ENCODE measurements around the gene EXOSC10.
"Not testable (repeated sequence)": the region's sequence is repeated elsewhere in the genome, so short reads cannot be mapped to it uniquely, and the experiment has no call there.

Gene EXOSC10

GRCh38 chr1:11107599-11107998 is 7.9 kb upstream of the EXOSC10 start:
- no peak for DNase-seq

GRCh38 chr1:11105586-11105985 is 5.9 kb upstream of the EXOSC10 start:
- DNase-seq = no peak

DNA sequence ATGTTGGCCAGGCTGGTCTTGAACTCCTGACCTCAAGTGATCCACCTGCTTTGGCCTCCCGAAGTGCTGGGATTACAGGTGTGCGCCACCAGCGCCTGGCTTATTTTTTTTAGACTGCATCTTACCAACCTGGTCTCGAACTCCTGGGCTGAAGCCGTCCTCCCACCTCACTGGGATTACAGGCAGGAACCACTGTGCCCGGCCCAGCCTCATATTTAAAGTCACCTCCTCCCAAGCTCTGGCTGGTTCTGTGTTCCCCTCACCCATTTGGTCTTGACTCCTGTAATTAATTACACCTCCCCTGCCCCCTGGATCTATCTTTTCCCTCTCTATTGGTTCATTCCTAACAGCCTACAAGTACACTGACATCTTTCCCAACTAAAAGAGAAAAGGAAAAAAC is 1.7 kb upstream of the EXOSC10 start:
- DNase-seq = no peak

- DNase-seq = not testable (repeated sequence)
Measured at GRCh38 chr1:11100806-11101205, 1.1 kb upstream of the EXOSC10 start.

DNA sequence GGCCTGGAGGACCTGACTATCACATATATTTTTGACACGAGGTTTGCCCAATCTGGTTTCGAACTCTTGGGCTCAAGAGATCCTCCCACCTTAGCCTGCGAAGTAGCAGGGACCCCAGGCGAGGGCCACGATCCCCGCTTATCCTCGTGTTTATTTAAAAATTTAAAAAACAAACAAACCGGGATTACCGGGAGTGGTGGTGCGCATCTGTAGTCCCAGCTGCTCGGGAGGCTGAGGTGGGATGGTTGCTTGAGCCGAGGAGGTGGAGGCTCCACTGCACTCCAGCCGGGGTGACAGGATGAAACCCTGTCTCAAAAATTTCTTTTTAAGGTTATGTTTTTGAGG is 452 bp upstream of the EXOSC10 start:
- DNase-seq = no peak

DNA sequence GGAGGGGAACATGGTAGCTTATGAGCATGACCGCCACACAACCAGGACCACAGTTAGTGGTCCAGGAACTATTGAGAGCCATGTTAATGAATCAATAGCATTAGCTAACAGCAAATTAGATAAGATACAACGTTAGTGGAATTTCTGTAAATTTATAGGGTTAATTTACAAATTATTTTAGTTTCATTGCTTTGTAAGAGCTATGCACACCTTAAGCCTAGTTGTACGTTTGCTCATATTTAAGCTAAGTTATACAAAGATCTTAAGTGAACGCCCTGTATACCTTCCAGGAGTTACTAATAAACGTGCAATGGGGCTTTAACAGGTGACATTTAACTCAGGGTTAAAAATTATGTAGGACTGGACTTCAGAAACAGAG is 749 bp downstream of the EXOSC10 start:
- DNase-seq = no peak

DNA sequence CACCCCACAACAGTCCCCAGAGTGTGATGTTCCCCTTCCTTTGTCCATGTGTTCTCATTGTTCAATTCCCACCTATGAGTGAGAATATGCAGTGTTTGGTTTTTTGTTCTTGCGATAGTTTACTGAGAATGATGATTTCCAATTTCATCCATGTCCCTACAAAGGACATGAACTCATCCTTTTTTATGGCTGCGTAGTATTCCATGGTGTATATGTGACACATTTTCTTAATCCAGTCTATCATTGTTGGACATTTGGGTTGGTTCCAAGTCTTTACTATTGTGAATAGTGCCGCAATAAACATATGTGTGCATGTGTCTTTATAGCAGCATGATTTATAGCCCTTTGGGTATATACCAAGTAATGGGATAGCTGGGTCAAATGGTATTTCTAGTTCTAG is 15.9 kb downstream of the EXOSC10 start:
- DNase-seq = not testable (repeated sequence)

DNA sequence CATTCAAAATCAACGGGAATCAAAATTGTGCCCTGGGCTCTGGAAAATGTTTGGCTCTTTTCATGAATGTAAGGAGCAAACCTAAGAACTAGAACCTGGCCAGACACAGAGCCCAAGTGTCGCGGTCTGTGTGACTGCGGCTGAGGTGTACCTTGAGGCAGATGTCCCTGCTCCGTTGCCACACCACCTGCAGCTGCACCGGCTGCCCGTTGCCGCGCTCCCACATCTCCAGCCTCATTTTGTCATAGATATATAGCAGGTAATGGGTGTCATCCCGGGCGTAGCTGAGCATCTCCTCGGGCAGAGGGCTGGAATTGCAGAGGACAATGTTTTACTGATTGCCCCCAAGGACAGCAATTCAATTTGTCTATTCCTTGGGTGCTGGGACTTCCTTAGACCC is 18.7 kb downstream of the EXOSC10 start:
- no peak for DNase-seq

DNA sequence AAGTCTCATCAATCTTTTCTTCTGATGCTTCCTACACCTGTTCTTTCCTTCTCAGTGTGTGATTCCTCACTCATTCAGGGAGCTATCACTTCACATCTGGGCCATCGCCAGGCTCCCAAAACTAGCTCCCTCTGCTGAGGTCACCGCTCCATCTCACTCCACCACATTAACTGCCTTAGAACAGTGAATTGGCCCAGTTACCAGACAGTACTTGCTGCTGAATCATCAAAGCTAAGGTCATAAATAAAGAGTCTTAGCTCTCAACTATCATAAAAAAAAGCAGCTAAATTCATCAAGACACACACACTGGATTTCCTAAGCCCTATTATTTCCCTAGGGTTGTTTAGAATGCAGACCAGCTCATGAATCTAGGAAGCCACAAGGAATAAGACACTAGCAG is 21.0 kb downstream of the EXOSC10 start:
- no peak for DNase-seq

GRCh38 chr1:11073398-11073797 is 26.3 kb downstream of the EXOSC10 start:
- not testable (repeated sequence) for DNase-seq

DNA sequence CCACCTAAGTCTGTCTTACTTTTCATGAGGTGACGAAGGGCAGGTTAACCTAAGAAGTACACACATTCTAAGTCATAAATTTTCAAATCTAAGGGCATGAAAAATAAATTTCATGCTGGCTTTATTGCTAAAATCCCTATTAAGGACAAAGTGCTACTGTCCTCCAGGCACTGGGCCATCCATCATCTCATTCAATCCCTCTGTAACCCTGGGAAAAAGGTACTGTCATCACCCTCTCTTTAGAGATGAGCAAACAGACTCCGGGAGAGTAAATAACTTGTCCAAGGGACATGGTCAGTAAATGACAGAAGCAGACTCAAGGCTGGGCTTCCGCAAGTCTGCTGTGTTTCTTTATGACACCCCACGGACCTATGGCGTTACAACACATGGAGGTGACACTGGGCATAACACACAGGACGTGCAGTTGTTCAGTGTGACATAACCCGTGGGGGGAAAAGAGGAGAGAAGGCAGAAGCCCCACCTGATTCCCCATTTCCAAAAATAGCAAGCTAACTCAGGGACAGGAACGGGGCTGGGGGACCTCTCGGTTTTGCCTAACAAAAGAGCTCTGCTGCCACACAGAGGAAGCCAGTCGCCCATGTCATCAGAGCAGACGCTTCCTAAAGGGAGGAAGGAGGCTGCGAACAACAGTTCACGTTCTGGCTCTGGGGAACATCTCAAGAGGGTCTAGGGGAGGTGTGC is 27.3 kb downstream of the EXOSC10 start:
- DNase-seq = no peak

- no peak for DNase-seq
Measured at GRCh38 chr1:11071463-11072215, 28.0 kb downstream of the EXOSC10 start.

GRCh38 chr1:11070876-11071275 is 28.8 kb downstream of the EXOSC10 start:
- DNase-seq = no peak

- DNase-seq = no peak
Measured at GRCh38 chr1:11068600-11069473, 30.8 kb downstream of the EXOSC10 start.

GRCh38 chr1:11067716-11068599 is 31.7 kb downstream of the EXOSC10 start:
- no peak for DNase-seq

- no peak for DNase-seq
Measured at GRCh38 chr1:11065796-11066195, 33.9 kb downstream of the EXOSC10 start.

DNA sequence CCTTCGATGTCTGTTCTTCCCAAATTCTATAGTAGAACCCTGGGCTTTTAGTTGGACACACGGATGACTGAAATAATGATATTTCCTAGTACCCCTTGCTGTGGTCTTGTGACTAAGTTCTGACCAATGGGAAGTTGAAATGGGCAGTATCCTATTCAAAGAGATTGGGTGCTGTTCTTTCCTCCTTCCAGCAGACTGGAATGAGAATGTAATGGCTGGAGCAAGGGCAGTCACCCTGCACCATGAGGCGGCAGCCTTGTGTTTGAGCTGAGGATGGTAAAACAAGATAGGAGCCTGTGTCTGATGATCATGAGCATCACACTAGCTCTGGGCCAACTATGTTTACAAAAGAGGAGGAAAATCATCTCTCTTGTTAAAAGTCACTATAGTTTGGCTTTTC is 34.7 kb downstream of the EXOSC10 start:
- DNase-seq = no peak

- not testable (repeated sequence) for DNase-seq
Measured at GRCh38 chr1:11063937-11064537, 35.6 kb downstream of the EXOSC10 start.

- peak; percentile 15 for DNase-seq
Measured at GRCh38 chr1:11062965-11063401, 36.7 kb downstream of the EXOSC10 start.

DNA sequence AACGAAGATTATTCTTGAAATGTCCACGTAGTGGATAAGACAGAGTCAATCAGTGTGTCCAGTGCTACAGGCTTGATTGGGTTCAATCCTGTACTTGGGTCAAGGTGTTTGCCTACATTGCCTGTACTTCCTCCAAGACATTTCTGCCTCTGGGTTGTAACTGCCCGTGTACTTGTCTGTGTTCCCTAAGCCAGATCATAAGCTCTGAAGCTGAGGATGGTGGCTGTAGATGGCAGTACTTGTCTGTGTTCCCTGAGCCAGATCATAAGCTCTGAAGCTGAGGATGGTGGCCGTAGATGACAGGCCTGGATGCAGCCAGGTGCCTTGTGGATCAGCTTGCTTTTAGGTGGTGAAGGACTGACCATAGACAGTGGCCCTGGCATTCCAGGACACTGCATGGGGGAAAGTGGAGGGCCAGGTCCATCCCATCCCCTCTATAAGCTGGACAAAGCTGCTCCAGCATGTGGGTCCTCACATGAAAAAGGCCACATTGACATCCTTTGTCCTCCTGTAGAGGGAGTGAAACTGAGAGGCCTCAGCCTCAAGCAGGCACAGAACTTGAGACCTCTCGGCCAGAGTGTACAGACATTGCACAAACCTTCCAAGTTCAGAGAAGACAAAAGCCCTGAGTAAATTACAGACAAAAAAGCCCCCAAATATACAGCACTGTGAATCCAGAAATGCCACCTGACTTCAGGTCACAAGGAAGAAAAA is 37.9 kb downstream of the EXOSC10 start:
- DNase-seq = no peak
